GM18519 (cell line): ENCODE results near the gene CHST1.

Source experiments
- ATAC-seq: cut with Tn5 transposase; IDR thresholded peaks from one replicate; pipeline ENCODE4 v1.9.1; 2021; ENCODE audit warnings: mild to moderate bottlenecking, moderate library complexity; ENCODE audit not compliant: unreplicated experiment, low FRiP score

The CHST1 gene, protein sequence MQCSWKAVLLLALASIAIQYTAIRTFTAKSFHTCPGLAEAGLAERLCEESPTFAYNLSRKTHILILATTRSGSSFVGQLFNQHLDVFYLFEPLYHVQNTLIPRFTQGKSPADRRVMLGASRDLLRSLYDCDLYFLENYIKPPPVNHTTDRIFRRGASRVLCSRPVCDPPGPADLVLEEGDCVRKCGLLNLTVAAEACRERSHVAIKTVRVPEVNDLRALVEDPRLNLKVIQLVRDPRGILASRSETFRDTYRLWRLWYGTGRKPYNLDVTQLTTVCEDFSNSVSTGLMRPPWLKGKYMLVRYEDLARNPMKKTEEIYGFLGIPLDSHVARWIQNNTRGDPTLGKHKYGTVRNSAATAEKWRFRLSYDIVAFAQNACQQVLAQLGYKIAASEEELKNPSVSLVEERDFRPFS

DNA sequence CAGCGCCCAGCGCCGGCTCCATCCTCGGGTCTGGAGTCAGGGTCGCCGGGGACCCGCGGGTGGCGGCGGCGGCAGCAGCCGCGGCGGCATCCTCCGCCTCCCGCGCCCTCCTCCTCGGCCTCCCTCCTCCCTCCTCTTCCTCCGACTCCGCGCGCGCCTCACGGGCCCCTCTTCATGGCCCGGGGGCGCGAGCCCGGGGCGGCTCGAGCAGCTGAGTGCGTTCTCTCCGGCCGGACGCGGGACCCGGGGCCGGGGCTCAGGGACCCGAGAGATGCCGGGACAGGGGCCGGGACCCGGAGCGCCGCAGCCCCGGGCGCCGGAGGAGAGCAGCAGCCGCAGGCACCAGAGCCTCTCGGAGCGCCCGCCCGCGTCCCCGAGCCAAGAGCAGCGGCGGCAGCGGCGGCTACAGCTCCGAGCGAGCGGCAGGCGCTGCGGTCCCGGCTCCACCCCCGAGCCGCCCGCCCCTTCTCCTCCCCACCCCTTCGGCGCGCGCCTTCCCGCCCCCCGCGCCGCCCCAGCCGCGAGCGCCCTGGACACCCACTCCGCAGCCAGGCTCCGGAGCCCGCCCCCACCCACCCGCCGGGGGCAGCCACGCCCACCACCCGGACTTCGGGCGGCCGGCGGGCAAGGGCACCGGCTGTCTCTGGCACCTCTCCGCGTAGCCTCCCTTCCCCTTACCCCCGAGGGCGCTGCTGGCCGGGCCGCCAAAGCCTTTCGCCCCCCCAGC, at the start of gene CHST1:
TSS of gene CHST1 (minus strand) at position 417 of the 727 bp plus-strand sequence. CDS start 14,699 bp downstream, outside the sequence.
- ATAC-seq, result no peak

GRCh38 chr11:45713573-45713972, 48.2 kb upstream of the CHST1 start:
- ATAC-seq, result no peak

GRCh38 chr11:45710561-45710960, 45.1 kb upstream of the CHST1 start:
- ATAC-seq, result no peak

DNA sequence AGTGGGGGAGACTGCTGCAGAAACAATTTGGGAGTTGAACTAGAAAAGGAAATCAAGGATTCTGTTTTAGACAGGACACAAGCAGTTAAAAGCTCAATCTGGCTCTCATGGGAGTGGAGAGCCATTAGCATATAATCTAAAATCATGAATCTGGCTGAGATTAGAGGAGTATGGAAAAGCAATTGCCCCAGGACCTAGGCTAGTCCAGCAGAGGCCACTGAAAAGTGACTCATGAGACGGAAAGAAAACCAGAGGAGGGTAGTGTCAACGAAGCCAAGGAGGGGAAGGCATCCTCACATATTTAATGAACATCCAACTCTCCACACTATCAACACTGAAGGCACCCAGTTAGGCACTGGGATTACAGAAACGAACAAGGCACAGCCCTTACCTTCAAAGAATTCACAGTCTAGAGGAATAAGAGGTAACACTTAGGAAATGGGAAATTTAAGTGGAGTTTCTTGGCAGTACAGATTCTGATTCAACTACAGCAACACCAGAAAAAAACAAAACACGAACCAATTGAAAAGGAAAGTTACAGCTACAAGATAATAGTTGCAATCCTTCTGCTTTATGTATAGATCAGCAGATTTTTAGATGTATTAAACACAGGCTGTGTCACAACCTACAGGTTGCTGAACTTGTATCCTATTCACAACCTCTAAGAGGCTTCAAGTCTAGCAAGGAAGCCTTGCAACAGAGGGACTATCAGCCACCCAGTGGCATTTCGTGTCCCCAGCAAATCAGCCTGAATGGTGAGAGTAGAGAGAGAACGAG, 43.7 kb upstream of the CHST1 start:
- no peak for ATAC-seq

- ATAC-seq, result no peak
These were observed 39.2 kb upstream of the CHST1 start for GRCh38 chr11:45704635-45705034.

- no peak for ATAC-seq
These were observed 38.7 kb upstream of the CHST1 start for GRCh38 chr11:45704133-45704532.

- no peak for ATAC-seq
These were observed 37.1 kb upstream of the CHST1 start for GRCh38 chr11:45702511-45702910.

GRCh38 chr11:45698777-45699497, 33.5 kb upstream of the CHST1 start:
- ATAC-seq, result no peak

DNA sequence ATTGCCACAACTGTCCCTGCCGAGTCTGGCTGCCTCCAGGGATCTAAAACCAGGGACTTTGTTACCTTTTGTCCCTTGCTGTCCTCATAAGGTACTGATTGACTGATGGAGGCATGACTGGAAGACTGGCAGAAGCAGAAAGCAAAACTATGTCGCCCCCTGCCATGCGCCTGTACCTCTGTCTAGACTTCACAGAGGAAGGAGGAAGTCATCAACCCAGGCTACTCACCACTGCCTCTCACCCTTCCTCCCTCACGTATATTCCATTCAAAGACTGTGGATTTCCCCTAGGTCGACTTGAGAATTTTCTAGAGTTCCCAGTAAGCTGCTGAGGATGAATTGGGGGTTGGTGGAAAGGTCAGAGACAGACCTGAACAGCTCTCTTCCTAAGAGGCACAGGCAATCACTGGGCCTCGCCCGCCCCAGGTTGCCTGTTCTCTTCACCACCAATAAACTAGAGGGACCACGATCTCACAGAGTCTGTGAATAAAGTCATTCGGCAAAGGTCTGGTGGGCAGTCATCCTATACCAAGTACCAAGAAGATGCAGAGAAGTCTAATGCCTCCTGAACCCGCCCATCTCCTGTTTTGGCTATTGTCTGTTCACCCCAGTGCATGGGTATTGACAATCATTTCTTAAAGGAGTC, 27.5 kb upstream of the CHST1 start:
- ATAC-seq, result no peak

GRCh38 chr11:45688472-45689033, 23.1 kb upstream of the CHST1 start:
- no peak for ATAC-seq

GRCh38 chr11:45687836-45688235, 22.4 kb upstream of the CHST1 start:
- ATAC-seq, result no peak

DNA sequence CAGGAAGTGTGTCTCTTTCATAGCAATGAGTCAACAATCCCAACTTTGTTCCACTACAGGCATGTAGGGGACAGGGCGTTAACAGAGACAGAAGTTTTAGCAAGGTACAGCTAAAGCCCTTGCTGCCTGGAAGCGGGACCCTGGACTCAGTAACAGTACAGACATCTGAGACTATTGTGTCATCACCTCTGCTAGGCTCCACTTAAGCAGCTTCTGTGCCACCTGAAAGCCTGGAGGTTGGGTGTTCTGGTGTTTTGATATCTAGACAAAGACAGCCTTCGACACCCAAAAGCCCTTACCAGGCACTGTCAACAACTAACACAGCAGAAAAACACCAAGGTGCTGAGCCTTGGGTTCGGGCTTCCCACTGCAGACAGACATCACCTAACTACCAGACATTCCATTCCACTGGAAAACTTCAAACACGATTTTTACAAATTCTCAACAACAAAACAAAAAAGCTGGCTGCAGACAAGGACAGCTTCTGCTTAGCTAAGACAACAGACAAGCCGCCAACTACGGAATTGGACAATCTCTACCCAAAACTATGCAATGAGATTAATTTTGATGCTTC, 20.6 kb upstream of the CHST1 start:
- no peak for ATAC-seq

GRCh38 chr11:45684440-45684839, 19.0 kb upstream of the CHST1 start:
- no peak for ATAC-seq

DNA sequence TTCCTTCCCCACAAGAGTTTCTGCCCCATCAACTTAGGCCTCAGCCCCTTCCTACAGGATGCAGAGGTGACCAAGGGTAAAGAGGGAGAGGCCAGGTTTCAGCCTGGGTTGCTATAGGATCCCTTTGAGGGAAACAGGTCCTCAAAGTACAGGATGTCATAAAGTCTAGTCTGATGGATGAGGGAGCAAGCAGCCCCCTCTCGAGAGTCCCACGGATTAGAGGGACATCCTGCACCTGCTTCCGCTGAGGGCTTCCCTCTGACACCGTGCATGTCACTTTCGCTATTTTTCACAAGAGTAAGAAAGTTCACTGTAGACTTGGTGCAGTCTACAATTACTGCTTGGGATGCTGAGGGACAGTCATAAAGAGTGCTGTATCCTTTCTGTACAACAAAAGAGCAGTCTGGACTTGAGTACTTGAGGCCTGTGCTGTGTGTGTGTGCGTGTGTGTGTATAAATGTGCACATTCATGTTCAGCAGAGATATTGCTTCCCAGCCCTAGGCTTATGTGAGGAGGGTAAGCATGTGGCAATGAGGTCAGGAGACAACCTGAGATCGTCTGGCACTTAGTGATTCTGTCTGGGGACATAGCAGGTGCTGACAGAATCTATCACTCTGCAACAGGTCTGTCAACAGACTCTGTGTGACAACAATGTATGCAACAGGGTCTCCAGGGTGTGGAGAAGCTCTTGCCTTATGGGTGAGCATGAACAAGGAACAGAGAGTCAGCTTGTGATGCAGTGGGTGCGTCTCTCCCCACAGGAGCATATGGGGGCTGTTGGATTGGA, 18.0 kb upstream of the CHST1 start:
- ATAC-seq, result no peak

GRCh38 chr11:45679806-45680205, 14.4 kb upstream of the CHST1 start:
- ATAC-seq, result no peak

DNA sequence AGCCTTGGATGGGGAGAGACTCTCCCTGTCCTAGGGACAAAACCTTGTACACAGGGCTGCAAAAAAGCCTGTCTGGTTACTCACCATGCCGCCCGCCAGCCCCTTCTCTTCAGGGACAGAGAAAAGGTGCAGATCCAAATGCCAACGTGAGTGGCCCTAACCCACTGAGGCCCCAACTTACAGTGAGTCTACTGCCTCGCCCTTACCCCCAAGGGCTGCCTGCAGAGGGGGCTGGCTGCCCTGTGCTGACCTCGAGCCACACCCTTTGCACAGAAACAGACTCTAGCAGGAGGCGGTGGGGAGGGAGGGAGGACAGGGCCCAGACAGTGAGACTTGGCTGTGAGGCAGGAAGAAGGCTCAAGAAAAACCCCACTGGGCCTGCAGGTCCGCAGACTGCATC, 13.6 kb upstream of the CHST1 start:
- no peak for ATAC-seq

DNA sequence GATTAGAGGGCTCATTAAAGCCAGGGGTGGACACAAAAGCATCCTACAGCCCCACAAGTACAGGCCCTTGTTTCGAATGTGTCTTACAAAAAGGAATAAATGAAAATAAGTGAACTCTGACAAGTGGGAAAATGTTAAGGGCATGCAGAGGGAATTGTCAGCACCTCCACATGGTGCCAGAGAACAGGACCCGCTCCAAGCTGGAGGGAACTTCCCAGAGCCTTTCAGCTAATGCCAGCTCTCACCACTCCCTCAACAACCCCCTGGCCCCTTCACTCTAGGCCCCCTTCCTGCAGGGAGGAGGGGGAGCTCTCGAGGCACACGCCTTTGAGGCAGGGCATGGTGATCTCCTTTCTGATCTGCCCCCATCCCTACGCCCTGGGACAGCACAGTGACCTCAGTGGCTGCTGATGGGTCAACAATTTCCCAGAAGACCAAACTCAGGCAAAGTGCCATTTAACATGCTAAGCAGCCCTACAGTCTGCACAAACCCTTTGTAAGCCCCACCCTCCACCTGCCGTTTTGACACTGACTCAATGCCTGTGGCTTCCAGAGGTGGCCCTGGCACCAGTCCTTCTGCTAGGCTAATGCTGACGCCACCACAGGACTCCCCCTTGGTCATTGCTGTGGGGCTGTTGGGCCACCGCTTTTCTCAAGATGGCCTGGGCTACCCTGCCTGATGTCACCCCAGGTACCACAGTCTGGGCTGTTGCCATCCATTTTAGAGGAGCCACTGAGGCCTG, 12.5 kb upstream of the CHST1 start:
- ATAC-seq, result no peak
